Fibroblast of villous mesenchyme (primary cell): Measurements from ENCODE around the gene DNM1. TPM values are rescaled to one million over a fixed set of nuclear protein-coding genes. Genes with fewer than 3 reads are reported as not detected.
"Not testable (repeated sequence)": the region's sequence is repeated elsewhere in the genome, so short reads cannot be mapped to it uniquely, and the experiment has no call there.

Source experiments
- DNase-seq: peaks from one replicate; pipeline ENCODE4 v3.0.0-alpha.2; 2010; ENCODE audit warnings: low read depth
- H3K4me3 ChIP-seq: 2 replicates; pipeline ENCODE4 v1.5.1; 2011; ENCODE audit warnings: low read depth, mild to moderate bottlenecking, low read length
- CTCF ChIP-seq: IDR thresholded peaks from 2 replicates; pipeline ENCODE4 v1.5.1; 2012; ENCODE audit warnings: low read depth, mild to moderate bottlenecking, low read length; ENCODE audit not compliant: insufficient read depth
- total RNA-seq: library from RNA; depleted of rRNA; stranded (reverse); fragments of >200 nt; gene quantifications from 2 replicates; pipeline ENCODE4 v1.2.3, GENCODE V29; 2012

DNM1 gene
- total RNA-seq, 1 donor = 15.5 TPM

DNA sequence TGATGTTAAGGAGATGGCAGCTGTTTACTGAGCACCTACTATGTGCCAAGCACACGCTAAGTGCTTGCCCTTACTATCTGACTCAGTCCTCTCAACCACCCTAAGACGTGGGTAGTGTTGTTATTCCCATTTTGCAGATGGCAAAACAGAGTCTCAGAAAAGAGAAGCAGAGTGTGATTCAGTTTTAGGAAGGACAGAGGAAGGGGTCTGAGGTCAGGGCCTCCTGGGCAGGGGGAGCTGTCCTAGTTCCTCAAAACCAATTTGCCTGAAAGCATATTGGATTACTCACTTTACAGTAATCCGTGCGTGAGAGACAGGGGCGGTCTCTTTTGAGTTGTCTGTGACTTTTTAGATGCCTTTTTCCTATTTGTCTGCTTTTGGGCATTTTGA lies 23.2 kb downstream of the DNM1 start:
- TF ChIP-seq CTCF = no peak
- no peak for DNase-seq

DNA sequence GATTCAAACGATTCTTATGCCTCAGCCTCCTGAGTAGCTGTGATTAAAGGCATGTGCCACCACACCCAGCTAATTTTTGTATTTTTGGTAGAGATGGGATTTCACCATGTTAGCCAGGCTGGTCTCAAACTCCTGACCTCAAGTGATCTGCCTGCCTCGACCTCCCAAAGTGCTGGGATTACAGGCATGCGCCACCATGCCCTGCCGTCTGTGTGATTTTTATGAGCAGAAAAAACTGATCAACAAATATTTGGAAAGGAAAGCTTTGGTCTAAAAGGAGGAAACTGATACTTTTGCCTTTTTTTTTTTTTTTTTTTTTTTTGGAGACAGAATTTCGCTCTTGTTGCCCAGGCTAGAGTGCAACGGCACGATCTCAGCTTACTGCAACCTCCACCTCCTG lies 27.7 kb downstream of the DNM1 start:
- not testable (repeated sequence) for H3K4me3 ChIP-seq, DNase-seq

More for the DNA sequence above, 23.2 kb downstream of the DNM1 start:
- no peak overlapping the region for H3K4me3 ChIP-seq

- TF ChIP-seq CTCF = no peak
- no peak for DNase-seq
Measured at GRCh38 chr9:128231638-128232527, 28.7 kb downstream of the DNM1 start.

DNA sequence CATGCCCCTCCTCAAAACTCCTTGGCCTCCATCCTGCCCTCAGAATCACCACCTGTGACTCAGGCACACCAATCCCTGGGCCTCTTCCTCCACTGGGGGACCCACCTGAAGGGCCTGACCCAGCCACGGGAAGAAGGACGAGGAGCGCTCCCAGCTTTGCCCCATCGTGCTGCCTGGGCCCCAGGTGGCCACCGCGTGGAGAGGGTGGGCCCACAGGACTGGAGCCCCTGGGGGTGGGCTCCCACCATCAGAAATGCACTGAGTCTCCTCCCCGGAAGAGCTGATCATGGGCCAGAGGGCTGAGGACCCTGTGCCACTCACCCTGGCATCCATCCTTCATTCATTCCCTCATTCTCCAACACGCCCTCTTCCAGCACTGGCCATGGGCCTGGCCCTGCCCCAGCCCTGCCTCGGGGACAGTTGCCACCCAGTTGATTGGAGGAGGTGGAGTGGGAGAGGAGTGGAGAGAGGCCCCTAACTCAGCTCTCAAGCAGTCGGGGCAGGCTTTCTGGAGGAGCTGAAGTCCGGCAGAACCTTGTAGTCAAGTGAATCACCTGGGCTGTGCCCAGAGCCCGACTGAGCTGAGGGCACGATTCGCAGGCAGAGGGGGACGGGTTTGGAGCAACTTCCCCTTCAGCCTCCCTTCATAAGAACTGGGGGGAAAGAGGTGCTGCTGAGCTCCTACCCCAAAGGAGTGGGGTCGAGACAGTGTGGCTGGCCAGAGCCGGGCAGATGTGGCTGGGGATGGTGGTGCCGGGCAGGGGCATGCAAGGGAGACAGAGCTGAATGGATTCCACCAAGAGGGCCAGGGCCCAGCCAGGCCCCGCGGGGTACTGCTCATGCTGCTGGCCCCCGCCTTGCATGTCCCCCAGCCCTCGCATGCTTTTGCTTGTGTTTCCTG lies 29.6 kb downstream of the DNM1 start:
- DNase-seq = no peak
- H3K4me3 ChIP-seq = no peak overlapping the region
- TF ChIP-seq CTCF = no peak

More at GRCh38 chr9:128231638-128232527, 28.7 kb downstream of the DNM1 start:
- H3K4me3 ChIP-seq = no peak overlapping the region

DNA sequence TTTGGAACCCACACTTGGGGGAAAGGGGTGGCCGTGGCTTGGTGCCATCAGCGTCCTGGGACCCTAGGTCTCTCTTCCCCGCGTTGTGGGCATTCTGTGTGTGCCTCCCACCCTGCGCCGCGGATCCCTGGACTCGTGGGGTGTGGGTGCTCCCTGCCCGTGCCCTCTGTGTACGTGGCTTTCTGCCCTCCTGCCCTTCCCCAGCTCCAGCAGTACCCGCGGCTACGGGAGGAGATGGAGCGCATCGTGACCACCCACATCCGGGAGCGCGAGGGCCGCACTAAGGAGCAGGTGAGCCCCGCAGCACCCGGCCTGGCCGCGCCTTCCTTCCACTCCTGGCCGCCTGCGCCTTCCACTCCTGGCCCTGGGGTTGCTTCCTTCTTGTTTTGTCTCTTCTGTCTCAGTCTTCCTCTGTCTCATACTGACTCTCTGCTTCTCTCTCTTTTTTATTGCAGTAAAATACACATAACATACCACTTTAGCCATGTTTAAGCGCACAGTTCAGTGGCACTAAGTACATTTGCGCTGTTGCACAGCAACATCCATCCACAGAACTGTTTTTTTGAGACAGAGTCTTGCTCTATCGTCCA lies 30.7 kb downstream of the DNM1 start:
- no peak for DNase-seq
- TF ChIP-seq CTCF = no peak
- H3K4me3 ChIP-seq = no peak overlapping the region

- H3K4me3 ChIP-seq = no peak overlapping the region
- no peak for DNase-seq
- TF ChIP-seq CTCF = no peak
Measured at GRCh38 chr9:128242124-128242523, 38.9 kb downstream of the DNM1 start.

DNA sequence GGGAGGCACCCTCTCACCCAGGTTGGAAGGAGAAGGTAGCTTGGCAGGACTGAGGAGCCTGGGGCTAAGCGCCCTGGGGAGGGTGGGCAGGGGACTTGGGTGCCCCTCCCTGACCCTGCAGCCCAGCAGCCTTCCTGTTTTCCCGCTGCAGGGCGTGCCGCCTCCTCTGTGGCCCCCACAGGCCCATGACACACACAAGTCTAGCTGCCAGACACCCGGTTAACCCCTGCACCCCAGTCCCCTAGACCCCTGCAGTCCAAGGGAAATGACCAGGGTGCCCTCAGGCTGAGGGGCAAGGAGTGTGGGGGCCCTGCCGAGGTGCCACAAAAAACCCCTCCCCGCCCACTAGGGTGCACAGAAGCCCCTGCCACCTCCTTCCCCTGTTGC lies 39.6 kb downstream of the DNM1 start:
- no peak for TF ChIP-seq CTCF
- H3K4me3 ChIP-seq = no peak overlapping the region
- DNase-seq = peak; percentile 14
